HG02678 (cell line): Measurements from ENCODE around the gene SYK.
A peak's percentile ranks its signal among the peaks of the same experiment; 100 is the strongest.
"Not testable (repeated sequence)": the region's sequence is repeated elsewhere in the genome, so short reads cannot be mapped to it uniquely, and the experiment has no call there.

ENCODE experiments used
- ATAC-seq: cut with Tn5 transposase; IDR thresholded peaks from one replicate; pipeline ENCODE4 v1.9.1; 2021; ENCODE audit warnings: mild to moderate bottlenecking, moderate library complexity; ENCODE audit not compliant: unreplicated experiment

SYK gene

DNA sequence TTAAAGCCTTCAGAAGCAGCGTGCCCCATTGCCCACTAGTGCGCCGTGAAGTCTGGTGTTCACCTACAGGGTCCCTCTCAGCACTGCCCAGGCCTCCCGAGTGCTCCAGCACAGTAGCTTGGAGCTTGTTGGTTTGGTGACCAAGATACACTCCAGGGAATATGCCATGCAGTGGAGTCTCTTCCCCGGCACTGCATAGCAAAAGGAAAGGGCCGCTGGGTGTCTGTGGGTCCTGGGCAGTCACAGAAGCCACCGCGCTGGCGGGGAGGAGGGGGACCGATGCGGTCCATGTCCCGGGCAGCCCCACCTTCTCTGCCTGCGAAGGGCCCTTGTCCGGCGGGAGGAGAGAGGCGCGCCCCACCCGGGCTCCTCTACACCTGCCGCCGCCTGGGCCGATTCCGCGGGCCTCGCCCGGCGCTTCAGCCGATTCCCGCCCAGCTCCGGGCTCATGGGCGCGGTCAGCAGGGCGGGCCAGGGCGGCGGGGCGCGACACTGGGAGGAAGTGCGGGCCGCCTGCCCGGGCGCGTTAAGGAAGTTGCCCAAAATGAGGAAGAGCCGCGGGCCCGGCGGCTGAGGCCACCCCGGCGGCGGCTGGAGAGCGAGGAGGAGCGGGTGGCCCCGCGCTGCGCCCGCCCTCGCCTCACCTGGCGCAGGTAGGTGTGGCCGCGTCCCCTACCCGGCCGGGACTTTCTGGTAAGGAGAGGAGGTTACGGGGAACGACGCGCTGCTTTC is at the start of gene SYK:
TSS of gene SYK (plus strand) at position 579 of the 732 bp plus-strand sequence. CDS start 42,080 bp downstream, outside the sequence.
- ATAC-seq = peak; percentile 54

DNA sequence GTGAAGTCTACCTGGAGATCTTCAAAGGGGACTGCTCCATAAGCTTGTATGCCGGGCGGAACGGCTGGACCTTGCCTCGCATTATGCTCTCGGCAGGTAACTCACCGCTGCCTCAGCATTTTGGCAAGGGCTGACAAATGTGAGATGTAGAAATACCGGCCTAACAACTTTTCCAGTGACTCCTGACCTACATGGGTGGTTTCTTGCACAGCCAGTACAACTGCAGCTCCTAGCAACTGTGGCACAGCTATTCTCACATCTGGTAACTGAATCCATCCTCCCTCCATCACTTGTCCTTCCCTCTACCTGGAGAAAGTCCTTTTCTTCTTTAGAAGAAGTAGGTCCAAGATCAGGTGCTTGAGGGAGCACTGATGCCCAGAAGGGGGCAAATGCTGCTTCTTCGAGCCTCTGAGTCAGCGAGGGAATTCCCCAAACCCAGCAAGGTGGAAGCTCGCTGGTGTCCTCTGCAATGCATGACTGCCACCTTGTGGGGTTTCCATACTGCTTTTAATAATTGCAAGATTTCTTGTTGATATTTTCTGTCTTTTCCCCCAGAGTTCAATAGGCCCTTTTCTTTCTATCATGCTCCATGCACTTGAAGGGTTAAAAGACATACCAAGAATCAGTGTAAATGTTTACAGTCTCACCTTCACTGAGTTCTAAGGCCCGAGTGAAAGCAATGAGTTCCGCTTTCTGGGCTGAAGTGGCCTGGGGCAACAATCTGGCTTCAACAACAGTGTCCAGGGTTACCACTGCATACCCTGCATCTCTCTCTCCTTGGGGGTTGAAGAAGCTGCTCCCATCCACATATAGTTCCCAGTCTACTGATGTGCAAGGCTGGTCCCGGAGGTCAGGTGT is 45.9 kb upstream of the SYK start:
- ATAC-seq = not testable (repeated sequence)

DNA sequence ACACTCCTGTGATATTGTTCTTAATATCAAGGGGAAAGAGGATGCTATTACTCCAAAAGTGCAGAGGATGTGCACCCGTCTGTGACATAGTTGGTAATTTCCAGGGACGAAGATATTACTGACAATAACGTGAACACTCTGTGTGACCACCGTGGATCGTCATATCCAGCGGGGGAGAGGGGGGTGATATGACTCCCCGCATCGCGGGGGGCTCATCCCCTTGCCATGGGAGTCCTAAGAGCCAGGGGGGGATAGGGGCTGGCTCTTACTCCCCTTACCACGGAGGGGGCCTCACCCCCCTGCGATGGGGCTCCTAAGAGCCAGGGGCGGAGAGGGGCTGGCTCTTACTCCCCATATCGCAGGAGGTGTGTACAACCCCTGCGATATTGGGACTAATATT is 41.0 kb upstream of the SYK start:
- not testable (repeated sequence) for ATAC-seq

DNA sequence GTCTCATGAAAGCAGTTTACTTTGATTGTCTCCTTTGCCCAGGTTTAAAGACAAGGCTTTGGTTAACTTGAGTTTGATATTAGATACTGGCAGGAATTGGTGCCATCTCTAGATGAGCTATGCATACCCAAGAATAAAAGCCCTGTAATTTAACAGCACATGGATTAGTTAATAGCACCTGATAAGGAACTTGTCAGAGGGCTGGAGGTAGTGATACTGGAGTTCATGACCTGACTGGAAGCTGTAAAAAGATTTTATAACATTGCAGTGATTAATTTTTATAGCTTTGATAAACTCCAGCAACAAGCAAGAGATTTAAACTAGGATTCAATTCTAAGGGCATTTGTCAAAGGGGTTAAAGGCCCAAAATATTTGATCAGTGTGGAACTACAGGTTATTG is 34.9 kb upstream of the SYK start:
- ATAC-seq = no peak

DNA sequence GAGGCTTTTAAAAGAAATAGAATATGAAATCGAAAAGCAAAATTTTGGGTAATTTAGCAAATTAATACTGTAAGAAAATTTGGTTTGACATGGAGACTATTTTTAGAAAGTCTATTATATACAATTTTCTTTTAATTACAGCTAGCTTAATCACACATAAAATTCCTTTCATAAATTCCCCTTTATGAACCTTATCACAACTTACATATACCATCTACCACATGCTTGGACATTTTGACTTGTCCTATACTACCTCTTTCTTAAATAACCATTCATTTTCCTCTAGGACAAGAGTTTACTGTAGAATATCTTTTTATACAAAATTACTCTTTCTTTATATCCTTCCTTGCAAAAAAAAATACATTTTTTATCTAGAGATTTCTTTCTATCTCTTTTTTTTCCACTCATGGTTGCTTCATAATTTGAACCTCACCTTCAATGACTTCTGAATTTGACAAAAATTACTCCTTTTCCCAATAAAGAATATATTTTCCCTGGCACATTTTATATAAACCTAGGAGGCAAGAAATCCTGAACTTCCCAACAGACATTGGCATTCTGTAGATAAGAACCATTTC is 34.0 kb upstream of the SYK start:
- ATAC-seq = no peak

DNA sequence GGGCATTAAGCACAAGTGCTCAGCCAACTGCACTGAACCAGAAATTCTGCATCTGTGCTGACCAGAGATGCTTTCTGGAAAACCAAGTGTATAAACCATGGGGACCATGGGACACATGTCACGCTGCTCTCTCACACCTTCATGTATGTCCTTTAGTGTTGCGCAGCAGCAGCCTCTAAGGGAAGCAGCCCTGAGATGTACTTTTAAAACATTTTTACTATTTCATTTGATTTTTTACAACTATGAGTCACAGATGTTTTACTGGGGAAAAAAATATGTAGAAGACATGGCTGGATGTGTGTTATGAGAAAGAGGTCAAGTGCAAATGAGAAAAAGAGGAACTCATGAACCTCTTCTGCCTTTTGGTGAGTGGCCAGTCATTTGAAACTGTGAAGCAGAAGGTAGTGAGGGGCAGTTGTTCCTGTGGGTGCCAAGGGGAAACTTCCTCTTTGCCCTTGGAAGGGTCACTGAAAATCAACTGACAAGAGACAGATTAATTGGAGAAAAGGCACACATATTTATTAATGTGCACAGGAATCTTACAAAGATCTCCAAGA is 31.4 kb upstream of the SYK start:
- peak; percentile 47 for ATAC-seq

DNA sequence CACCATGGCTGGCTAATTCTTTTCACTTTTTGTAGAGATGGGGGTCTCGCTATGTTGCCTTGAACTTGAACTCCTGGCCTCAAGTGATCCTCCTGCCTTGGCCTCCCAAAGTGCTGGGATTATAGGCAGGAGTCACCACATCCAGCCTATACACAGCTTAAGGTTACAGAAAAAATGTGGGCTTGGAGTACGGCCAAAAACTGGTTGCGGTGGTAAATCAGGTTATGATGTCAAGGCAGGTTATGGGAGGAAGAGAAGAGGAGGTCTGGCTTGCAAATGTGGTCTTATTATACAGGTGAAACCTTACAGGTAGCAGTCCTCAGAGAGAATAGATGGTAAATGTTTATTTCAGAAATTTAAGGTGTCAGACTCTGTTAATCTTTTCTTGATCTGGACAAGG is 30.7 kb upstream of the SYK start:
- no peak for ATAC-seq

DNA sequence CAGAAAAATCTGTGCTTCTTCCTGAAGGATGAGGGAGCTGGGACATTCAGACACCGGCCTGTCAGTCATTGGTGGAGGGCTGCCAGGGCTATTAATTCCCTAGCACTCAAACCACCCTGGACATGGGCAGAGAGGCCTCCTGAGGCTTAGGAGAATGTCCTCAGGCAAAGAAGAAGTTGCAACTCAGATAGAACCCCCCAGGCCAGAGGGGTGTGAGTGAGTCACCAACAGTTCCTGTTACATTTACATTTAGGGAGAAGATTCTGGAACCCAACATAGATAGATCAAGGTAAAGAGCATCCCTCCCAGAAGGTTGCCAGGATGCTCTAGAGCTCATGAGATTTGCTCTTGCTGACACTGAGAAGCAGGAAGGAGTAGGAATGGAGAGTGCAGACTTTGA is 29.2 kb upstream of the SYK start:
- ATAC-seq = no peak

DNA sequence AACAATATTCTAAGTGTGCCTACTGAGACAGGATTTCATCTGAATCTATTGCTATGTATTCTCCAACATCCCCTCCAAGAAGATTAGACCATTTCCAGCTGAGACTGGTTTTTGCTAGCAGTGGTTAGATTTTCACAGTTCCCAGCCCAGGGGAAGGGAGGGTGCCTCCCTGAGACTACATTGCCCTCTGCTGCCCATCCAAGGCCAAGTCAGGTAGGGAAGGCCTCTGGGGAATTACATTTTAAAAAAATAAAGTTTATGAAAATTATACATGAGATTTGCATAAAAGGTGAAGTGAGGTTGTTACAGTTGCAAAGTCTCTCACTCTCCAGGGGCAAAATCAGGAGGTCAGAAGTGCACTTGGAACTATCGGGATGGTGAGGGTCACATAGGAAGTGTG is 28.0 kb upstream of the SYK start:
- no peak for ATAC-seq

DNA sequence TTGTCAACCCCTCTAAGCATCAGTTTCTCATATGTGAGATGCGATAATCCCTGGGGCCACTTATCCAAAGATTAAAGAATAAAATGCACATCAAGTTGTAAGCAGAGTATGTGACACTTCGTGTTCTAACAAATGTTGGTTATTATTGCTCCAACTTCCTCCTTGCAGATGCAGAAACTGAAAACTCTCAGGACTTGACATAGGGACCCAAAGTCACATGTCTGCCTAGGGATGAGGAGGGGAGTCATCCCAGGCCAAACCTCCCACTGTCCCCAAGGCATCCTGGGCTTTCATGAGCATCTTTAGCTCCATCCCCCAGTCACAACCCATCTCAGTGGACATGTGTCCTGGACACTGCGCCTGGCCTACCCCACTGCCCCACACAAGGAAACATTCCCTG is 27.5 kb upstream of the SYK start:
- no peak for ATAC-seq

DNA sequence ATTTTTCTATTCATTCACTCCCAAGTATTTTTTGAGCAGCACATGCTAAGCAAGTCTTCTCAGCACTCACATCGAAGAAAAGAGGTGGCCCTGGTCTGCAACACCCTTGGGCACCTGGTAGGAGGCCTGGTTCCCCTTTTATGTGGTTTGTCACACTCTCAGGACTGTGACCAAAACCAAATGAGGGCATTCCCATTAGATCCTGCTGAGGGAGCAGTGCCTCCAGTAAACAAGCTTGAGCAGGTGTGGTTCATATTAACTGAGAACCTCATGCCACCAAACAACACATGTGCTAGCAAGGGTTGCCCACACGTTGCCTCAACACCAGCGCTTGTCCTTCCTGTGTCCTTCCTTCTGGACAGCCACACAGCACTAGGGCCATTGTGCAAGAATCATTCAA is 26.9 kb upstream of the SYK start:
- peak; percentile 82 for ATAC-seq

DNA sequence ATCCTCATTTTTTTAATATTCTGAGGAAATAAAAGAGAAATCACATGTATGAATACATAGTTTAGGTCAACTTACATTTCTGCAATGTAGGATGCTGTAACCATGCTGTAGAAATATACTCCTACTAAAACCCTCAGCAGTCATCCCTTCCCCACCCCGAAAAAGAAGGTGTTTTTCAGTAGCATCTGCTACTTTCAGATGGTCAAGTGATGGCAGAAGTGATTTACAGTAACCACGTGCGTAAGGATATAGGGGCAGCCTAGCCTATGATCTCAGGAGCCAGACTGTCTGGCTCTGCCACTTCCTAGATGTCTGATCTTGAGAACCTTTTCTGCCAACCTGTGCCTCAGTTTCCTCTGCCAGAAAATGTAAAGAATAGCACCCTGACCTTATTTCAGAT is 26.0 kb upstream of the SYK start:
- peak; percentile 38 for ATAC-seq

DNA sequence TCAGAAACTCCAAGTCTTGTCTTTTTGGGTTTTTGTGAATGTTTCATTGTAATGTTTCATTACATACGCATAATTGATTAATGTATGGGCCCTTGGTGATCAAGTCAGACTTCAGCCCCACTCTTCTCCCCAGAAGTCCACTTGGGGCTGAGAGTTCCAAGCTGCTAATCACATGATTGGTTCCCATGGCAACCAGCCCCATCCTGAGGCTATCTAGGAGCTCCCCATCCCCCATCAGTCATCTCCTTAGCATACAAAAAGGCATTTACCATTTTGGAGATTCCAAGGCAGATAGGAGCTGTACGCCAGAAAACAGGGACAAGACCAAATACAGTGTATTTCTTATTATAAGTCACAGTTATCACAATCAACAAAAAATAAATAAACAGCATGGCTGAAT is 22.9 kb upstream of the SYK start:
- no peak for ATAC-seq

DNA sequence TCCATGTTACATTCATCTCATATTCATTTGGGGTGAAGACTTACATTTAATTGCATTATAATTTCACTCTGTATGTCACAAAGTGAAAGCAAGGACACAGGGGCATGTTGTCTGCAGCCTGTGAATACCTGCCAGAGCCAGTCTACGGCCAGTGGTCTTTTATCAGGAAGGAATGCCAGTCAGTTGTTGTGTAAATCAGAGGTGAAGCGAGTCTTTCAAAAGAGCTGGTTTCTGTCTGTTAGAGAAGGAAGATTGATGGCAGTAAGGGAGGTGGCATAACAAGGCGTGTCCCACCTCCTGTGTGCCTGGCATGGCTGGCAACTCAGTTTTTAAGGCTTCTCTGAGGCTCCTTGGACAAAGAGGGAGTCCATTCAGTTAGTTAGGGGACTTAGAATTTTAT is 18.1 kb upstream of the SYK start:
- no peak for ATAC-seq

DNA sequence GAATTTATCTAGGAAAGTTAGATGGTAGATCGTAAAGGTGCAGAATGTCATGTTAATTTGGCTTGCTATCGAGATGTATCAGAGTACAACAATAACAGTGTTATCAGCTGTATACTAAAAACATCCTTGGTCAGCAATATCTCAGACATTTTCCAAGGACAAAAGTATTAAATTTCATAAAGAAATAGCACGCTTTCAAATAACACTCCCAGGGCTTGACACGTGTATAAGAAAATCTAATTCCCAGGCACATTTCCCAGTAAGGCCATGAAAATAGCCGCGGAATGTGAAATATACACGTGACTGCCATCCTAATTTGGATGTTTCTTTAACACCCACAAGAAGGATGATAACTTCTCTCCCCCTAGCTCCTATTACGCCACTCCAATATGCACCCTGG is 17.7 kb upstream of the SYK start:
- ATAC-seq = no peak

DNA sequence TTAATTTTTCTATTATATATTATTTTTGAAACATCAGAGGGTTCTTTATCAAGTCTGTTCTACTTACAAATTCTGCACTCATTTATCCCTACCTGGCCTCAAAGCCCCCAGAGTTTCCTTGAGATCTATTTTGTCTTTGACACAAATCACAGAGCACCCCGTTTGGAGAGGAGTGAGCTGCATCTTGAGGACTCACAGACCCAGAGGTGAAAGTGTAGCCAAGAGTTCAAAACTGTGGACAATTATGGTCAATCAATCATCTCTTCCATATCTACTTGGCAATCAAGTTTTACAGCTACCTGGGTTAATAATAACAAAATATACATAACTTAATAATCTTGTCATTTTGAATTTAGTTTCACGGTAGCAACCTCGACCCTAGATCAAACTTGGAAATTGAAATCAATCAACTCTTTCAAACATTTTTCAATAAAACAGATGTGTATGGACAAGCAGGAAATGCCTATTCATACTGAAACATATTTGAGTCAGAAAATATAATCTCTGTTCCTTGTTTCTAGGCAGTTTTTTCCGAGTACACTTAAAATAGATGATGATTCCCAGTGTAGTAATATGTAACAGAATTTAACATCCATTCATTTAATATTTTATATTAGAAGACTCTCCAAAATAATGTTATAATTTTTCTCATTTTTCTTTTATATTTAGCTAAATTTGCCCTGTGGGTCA is 13.7 kb upstream of the SYK start:
- peak; percentile 39 for ATAC-seq

DNA sequence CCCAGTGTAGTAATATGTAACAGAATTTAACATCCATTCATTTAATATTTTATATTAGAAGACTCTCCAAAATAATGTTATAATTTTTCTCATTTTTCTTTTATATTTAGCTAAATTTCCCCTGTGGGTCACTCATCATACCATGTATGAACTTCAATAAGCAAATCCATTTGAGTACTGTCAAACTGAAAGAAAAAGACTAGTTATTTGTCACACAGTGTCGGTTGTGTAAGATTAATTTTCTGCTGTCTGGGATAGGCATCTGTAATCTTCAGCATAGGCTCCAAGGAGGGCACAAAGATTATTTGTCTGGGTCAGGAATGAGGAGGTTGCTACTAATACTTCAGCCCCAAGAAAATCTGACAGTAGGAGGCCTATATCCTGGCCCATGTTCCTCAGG is 13.1 kb upstream of the SYK start:
- peak; percentile 47 for ATAC-seq

DNA sequence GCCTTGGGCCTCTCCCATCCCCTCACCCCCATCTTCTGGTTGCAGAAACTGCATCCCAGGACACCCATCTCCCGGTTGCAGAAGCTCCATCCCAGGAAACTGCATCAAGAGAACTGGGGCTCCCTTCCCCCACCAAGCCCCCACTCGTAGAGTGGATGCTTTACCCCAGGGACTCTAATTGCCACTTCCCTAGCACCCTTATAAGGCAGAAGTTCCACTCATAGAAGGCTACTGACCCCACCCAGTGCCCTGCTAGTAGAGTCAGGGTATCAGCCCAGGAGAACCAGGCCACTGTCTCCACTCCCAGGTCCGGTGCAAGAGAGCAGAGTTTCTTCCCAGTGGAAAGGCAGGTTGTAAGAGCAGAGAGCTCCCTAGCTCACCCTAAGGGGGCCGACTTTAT is 12.2 kb upstream of the SYK start:
- ATAC-seq = no peak

DNA sequence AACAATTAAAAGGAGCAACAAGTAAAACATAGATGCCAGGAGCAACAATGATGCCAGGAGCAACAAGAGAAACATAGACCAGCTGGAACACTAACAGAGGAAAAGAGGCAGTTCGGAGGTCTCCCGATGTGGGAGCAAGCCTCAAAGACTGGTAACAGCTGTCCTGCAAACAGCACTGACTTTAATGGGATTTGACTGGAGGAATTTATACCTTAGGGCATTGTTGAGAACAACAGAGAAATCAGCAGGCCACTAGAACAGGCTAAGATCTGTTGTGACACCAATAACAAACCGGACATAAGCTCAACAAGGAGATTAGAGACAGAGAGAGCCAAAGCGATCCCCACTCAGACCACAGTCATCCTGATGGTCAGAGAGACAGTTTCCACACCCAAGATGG is 11.8 kb upstream of the SYK start:
- ATAC-seq = no peak

DNA sequence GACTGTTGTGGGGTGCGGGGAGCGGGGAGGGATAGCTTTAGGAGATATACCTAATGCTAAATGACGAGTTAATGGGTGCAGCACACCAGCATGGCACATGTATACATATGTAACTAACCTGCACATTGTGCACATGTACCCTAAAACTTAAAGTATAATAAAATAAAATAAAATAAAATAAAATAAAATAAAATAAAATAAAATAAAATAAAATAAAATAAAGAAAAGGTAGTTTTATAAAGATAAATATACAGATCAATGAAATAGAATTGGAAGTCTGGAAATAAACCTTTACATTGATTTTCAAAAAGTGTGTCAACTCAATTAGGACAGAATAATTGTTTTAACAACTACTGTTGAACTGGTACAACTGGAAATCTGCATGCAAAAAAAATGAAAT is 8.6 kb upstream of the SYK start:
- ATAC-seq = not testable (repeated sequence)

DNA sequence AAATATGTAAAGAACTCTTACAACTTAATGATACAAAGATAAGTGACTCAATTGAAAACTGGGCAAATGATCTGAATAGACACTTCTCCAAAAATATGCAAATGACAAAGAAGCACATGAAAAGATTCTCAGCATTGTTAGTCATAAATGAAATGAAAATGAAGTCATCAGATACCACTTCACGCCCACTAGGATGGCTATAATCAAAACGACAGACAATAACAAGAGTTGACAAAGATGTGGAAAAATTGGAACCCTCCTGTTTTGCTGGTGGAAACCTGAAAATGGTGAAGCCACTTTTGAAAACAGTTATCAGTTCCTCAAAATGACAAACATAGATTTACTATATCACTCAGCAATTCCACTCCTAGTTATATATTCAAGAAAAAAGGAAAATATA is 7.9 kb upstream of the SYK start:
- no peak for ATAC-seq
